Activated CD4-positive, alpha-beta T cell treated with anti-CD3 and anti-CD28 coated beads, Interleukin-2, amount 50 U/mL, for 4 hours (primary cell): ENCODE data around the gene NUP43.
"Not testable (repeated sequence)": the region's sequence is repeated elsewhere in the genome, so short reads cannot be mapped to it uniquely, and the experiment has no call there.

Source experiments
- DNase-seq, 2 experiments: peaks; one replicate each; pipeline ENCODE4 v3.0.0-alpha.2; 2020

NUP43 gene

GRCh38 chr6:149745252-149745651 is 1.1 kb downstream of the NUP43 start:
- not testable (repeated sequence) for DNase-seq

- DNase-seq: no peak
Measured at GRCh38 chr6:149734915-149735314, 11.4 kb downstream of the NUP43 start.

DNA sequence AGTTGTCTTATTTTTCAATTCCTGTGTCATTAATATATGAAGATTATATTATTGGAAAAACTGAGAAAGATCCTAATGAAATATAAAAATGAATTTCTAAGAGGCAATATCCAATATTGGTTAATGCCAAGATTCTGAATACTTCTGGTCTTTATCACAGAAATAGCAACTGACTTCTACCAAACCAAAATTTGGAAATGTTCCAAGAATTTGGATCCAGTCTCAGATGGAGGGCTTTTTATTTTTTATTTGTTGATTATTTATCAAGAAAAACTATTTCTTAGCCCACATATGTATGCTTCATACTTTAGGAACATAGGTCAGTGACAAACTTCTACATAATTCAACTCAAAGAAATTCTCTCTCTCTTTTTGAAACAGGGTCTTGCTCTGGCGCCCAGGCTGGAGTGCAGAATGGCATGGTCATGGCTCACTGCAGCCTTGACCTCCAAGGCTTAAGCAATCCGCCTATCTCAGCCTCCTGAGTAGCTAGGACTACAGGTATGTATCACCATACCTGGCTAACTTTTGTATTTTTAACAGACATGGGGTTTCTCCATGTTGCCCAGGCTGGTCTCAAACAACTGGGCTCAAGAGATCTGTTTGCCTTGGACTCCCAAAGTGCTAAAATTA is 13.1 kb downstream of the NUP43 start:
- no peak for DNase-seq

GRCh38 chr6:149729824-149730223 is 16.5 kb downstream of the NUP43 start:
- DNase-seq: no peak

GRCh38 chr6:149728499-149729234 is 17.7 kb downstream of the NUP43 start:
- no peak for DNase-seq

DNA sequence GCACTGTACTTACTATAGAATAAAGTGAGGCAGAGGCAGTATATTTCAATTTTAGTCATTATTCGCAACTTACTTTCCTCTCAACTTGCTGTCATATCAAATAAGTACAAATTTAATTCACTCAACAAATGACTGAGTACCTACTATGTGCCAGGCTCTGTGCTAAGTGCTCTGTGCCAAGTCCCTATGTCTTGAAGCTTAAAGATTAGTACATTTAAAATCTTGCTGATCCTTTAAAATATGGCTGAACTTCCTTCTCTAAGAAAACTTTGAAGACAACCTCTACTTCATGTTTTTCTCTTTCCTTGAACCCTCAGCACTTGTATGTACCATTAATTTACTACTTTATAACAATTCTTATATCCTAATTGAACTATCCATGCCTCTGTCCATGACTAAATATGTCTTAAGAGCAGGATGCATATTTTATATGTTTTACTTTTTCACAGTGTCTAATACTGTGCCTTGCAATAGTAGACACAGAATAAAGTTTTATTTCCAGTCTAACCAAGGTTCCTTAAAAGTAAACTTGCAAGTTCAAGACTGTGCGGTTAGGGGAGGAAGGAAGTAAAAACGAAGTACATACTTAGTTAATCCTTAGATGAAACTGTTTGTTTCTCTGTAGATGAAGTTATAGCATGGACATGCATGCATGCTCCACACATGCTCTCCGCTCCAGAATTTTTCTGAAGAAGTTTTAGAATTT is 18.4 kb downstream of the NUP43 start:
- no peak for DNase-seq

GRCh38 chr6:149725785-149726184 is 20.5 kb downstream of the NUP43 start:
- no peak for DNase-seq

DNA sequence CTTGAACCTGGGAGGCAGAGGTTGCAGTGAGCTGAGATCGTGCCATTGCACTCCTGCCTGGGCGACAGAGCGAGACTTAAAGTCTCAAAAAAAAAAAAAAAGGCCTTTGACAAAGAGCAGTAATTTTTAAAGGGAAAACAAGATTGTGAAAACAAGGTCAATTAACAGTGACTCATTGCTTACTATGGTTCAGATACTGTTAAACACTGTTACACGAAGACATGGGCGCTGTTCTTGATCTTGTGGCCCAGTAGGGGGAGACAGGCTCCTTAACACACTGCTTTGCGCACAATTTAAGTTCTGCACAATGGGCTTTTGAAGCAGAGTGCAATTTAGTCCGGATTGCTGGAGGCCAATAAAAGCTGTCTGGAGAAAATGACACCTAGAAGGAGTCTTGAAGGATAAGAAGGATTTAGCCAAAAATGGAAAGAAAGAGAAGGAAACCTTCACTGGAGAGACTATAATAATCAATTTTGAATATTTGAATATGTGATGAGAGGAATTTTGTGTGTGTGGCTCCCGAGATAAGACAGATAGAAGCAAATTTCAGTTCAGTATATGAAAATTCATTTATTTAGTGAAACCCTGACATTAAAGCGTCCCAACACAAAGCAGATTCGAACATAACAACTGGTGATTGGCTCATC is 22.4 kb downstream of the NUP43 start:
- DNase-seq: peak; percentile 28 to 33

- no peak for DNase-seq
Measured at GRCh38 chr6:149723262-149723661, 23.1 kb downstream of the NUP43 start.

GRCh38 chr6:149719531-149719930 is 26.8 kb downstream of the NUP43 start:
- no peak for DNase-seq

GRCh38 chr6:149717588-149718458 is 28.5 kb downstream of the NUP43 start, which contains the start of gene LATS1:
TSS of gene LATS1 (minus strand) at chr6:149718101. CDS start at chr6:149702126, 15,975 bp downstream.
- peak; percentile 87 for DNase-seq

DNA sequence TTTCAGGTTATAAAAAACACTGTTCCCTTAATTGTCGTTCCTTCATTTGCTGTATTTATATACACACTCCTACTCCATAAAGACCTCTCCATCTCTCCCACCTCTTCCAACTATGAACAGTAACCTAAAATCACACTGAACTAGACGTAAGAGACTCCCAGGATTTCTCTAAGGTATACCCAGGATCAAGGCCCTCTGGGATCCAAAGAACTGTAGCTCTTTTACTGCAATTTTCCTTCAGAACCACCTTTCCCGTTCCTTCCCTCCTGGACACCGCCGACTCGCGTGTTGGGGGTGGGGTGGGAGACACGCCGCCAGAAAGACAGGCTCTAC is 29.1 kb downstream of the NUP43 start:
- DNase-seq: no peak

DNA sequence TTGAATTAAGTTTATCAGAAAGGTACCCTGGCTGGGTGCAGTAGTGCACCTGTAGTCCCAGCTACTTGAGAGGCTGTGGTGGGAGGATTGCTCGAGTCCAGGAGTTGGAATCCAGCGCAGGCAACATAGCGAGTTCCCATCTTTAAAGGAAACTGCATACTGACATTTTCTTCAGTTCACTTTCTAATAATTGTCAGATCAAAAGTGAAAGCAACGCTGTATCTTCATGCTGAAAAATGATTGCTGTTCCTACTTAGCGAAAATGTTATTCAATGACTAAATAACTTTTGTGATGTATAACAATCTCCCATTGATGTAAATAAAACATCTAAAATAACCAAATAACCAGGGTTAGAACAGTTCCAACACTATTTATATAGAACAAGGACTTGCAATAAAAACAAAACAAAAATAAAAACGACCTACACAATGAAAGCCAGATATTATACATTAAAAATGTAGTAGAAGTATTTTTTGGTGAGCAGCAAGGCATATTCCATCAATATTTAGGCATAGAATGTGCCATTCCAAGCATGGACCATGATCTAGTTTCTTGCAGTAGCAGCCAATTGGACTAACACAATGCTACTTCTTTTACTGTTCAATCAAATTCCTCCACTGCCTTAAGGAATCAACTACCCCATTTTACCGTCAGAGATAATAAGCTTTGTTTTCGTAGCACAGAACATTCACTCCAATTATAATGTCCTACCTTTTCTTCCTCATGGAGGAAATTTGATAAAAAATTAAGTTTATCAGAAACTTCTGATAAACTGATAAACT is 30.0 kb downstream of the NUP43 start:
- DNase-seq: no peak

GRCh38 chr6:149714442-149714841 is 31.9 kb downstream of the NUP43 start:
- DNase-seq: no peak

GRCh38 chr6:149711711-149712110 is 34.6 kb downstream of the NUP43 start:
- no peak for DNase-seq

GRCh38 chr6:149701714-149702113 is 44.6 kb downstream of the NUP43 start:
- no peak for DNase-seq

DNA sequence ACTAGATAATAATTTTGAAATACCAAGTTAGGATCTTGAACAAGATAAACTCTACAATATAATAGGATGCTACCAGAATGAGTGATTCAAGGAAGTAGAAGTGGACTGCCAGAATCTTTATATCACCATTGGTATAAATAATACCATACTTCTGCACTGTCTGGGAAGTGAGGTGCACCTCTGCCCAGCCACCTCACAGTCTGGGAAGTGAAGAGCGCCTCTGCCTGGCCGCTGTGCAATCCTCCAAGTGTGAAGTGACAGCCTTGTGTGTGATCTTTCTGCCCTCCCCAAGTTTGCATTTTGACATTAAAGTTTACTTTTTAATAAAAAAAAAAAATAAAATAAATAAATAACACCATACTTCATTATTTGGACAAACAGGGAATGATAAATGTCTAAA is 47.2 kb downstream of the NUP43 start:
- no peak for DNase-seq

DNA sequence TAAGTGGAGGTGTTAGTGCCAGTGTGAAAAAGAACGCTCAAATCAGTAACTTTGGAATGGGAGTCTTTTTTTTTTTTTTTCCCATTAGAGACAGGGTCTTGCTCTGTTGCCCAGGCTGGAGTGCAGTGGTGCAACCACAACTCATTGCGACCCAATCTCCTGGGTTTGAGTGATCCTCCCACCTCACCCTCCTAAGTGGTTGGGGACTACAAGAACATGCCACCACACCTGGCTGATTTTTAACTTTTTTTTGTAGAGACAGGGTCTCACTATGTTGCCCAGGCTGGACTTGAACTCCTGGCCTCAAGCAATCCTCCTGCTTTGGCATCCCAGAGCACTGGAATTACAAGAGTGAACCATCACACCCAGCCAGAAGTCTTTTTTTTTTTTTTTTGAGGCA is 48.2 kb downstream of the NUP43 start:
- DNase-seq: no peak

DNA sequence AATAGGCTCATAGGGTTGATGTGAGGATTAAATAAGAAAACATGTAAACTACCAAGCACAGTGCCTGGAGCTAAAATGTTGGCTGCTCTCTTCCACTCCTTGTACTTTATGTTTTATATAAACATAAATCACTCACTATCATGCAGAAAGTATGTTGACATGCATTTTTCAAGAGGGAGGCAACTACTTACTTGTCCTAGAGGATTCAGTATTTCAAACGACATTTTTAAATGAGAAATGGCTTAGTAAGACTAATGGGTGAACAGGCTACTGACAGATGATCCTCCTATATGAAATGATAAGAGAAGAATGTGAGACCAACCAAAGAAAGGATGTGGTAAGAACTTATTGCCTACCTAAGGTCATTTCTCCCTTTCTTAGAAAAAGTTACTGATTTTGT is 49.4 kb downstream of the NUP43 start:
- DNase-seq: no peak

DNA sequence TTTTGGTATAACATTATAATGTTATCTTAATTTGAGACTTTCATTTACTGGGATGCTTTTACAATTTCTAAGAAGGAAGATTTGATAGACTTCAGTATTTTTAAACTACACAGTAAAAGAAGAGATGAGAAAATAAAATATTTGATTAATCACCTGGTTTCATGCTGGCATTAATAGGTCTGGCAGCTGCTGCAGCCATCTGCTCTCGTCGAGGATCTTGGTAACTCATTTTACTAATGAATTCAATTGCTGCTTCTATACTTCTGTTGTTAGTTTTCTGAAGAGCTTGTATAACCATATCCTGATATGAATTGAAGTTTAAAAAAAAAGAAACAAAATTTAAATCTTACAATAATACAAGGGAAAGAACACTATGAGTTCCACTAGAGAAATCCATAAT is 51.4 kb downstream of the NUP43 start:
- no peak for DNase-seq

GRCh38 chr6:149691201-149691600 is 55.1 kb downstream of the NUP43 start:
- DNase-seq: no peak

- DNase-seq: no peak
Measured at GRCh38 chr6:149686230-149686629, 60.1 kb downstream of the NUP43 start.
